ENCODE measurements around the gene ISLR. TPM values are rescaled to one million over a fixed set of nuclear protein-coding genes. Genes with fewer than 3 reads are reported as not detected.

Gene ISLR
- total RNA-seq, 2 experiments from 2014 or later: not detected

- Histone ChIP-seq H3K27me3 (ENCODE audit: control insufficient read depth in 1 of 2, insufficient read depth in 2 of 2, low read length in 2 of 2) (no peaks in the 10 kb centered on the region), H3K9me3 (ENCODE audit: control insufficient read depth in 1 of 2, insufficient read depth in 1 of 2, low read length in 2 of 2) (no peaks in the 10 kb centered on the region), H3K4me1 (ENCODE audit: insufficient read depth, low read length) (no peaks in the 10 kb centered on the region), H3K4me3 (ENCODE audit: low read length) (no peak overlapping the region), H3K36me3 (ENCODE audit: insufficient read depth, low read length) (no peaks in the 10 kb centered on the region), H3K27ac (ENCODE audit: low read depth in 1 of 2, low read length in 2 of 2) (no peak overlapping the region)
- no peak for TF ChIP-seq CTCF (IDR thresholded peaks at IDR 0.05)
- POLR2A ChIA-PET: no interaction called here
- intact Hi-C loops (cut with DNase I, micrococcal nuclease): no loop called here
- DNase-seq (no peak), ATAC-seq (ENCODE audit: poor library complexity) (no peak)
- Mint-ChIP-seq H3K27me3 (no peaks in the 10 kb centered on the region), H3K36me3 (ENCODE audit: low read depth) (no peaks in the 10 kb centered on the region), H3K4me3 (no peak overlapping the region), H3K27ac (no peak overlapping the region), H3K4me1 (ENCODE audit: low read depth) (no peaks in the 10 kb centered on the region), H3K9me3 (no peaks in the 10 kb centered on the region)
- CTCF ChIA-PET: no interaction called here
Measured at GRCh38 chr15:74188216-74188615, 14.7 kb downstream of the ISLR start.

GRCh38 chr15:74191798-74192197, 18.3 kb downstream of the ISLR start:
- no peak for ATAC-seq (ENCODE audit: poor library complexity)
- intact Hi-C loops (cut with DNase I, micrococcal nuclease): no loop called here
- ChIA-PET CTCF (no interaction called here), POLR2A (no interaction called here)
- no peaks in the 10 kb centered on the region for H3K27me3 ChIP-seq (ENCODE audit: control insufficient read depth in 1 of 2, insufficient read depth in 2 of 2, low read length in 2 of 2)
- H3K4me3 Mint-ChIP-seq: no peak overlapping the region
- H3K4me1 Mint-ChIP-seq (ENCODE audit: low read depth): no peaks in the 10 kb centered on the region
- H3K36me3 ChIP-seq (ENCODE audit: insufficient read depth, low read length): no peaks in the 10 kb centered on the region
- H3K27ac ChIP-seq (ENCODE audit: low read depth in 1 of 2, low read length in 2 of 2): no peak overlapping the region
- H3K4me1 ChIP-seq (ENCODE audit: insufficient read depth, low read length): no peaks in the 10 kb centered on the region
- TF ChIP-seq CTCF (IDR thresholded peaks at IDR 0.05): no peak
- no peaks in the 10 kb centered on the region for H3K27me3 Mint-ChIP-seq
- no peaks in the 10 kb centered on the region for H3K36me3 Mint-ChIP-seq (ENCODE audit: low read depth)
- H3K9me3 ChIP-seq (ENCODE audit: control insufficient read depth in 1 of 2, insufficient read depth in 1 of 2, low read length in 2 of 2): no peaks in the 10 kb centered on the region
- H3K9me3 Mint-ChIP-seq: no peaks in the 10 kb centered on the region
- no peak for DNase-seq
- no peak overlapping the region for H3K4me3 ChIP-seq (ENCODE audit: low read length)
- no peak overlapping the region for H3K27ac Mint-ChIP-seq

GRCh38 chr15:74192751-74193150, 19.2 kb downstream of the ISLR start:
- POLR2A ChIA-PET: no interaction called here

More at GRCh38 chr15:74192751-74193150, 19.2 kb downstream of the ISLR start:
- intact Hi-C loops (cut with DNase I, micrococcal nuclease): no loop called here
- H3K27me3 ChIP-seq (ENCODE audit: control insufficient read depth in 1 of 2, insufficient read depth in 2 of 2, low read length in 2 of 2): no peaks in the 10 kb centered on the region
- TF ChIP-seq CTCF (IDR thresholded peaks at IDR 0.05): no peak
- no peaks in the 10 kb centered on the region for H3K36me3 ChIP-seq (ENCODE audit: insufficient read depth, low read length)
- DNase-seq: no peak
- Mint-ChIP-seq H3K9me3 (no peaks in the 10 kb centered on the region), H3K4me3 (no peak overlapping the region), H3K27ac (no peak overlapping the region), H3K27me3 (no peaks in the 10 kb centered on the region), H3K36me3 (ENCODE audit: low read depth) (no peaks in the 10 kb centered on the region), H3K4me1 (ENCODE audit: low read depth) (no peaks in the 10 kb centered on the region)
- no peak for ATAC-seq (ENCODE audit: poor library complexity)
- CTCF ChIA-PET: no interaction called here
- H3K27ac ChIP-seq (ENCODE audit: low read depth in 1 of 2, low read length in 2 of 2): no peak overlapping the region
- no peaks in the 10 kb centered on the region for H3K4me1 ChIP-seq (ENCODE audit: insufficient read depth, low read length)
- no peak overlapping the region for H3K4me3 ChIP-seq (ENCODE audit: low read length)
- no peaks in the 10 kb centered on the region for H3K9me3 ChIP-seq (ENCODE audit: control insufficient read depth in 1 of 2, insufficient read depth in 1 of 2, low read length in 2 of 2)
